ENCODE data around the gene MLEC.
A peak's percentile ranks its signal among the peaks of the same experiment; 100 is the strongest.

DNA sequence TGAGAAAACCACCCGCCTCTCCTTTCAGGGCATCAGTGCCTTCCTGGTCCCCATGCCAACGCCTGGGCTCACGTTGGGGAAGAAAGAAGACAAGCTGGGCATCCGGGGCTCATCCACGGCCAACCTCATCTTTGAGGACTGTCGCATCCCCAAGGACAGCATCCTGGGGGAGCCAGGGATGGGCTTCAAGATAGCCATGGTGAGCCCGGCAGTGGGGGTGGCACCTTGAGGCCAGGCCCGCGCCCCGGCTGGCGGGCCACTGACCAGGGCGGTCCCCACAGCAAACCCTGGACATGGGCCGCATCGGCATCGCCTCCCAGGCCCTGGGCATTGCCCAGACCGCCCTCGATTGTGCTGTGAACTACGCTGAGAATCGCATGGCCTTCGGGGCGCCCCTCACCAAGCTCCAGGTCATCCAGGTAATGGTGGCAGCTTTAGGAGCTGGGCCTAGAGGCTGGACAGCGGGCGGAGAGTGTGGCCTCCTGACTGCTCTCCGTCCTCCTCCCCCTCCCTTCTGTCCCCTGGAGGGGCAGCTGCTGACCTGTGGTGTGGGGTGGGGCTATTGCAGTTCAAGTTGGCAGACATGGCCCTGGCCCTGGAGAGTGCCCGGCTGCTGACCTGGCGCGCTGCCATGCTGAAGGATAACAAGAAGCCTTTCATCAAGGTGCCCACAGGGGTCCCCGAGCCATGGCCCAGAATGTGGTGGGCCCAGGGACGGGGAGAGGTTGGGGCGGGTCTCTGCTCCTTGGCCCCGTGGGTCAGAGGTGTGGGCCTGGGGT lies 51.5 kb downstream of the MLEC start:
- TF ChIP-seq POLR2A (conservative IDR thresholded peaks at IDR 0.05) = no peak
- TF ChIP-seq POLR2H (tag; IDR thresholded peaks at IDR 0.05; ENCODE audit: low read depth) = no peak
- TF ChIP-seq TSC22D4 (tag; IDR thresholded peaks at IDR 0.05) = no peak
- TF ChIP-seq SP1 (CRISPR knock-in tag; IDR thresholded peaks at IDR 0.05) = no peak
- TF ChIP-seq CTCF (IDR thresholded peaks at IDR 0.05 in 2 of 3, conservative IDR thresholded peaks at IDR 0.05 in 1 of 3; ENCODE audit: insufficient read depth in 2 of 3, low read depth in 1 of 3, low read length in 3 of 3) = 0 out of 6 replicates have a peak, but pooled peaks of 1 of the 3 experiments have one; percentile 2
- TF ChIP-seq, protein P1, sequence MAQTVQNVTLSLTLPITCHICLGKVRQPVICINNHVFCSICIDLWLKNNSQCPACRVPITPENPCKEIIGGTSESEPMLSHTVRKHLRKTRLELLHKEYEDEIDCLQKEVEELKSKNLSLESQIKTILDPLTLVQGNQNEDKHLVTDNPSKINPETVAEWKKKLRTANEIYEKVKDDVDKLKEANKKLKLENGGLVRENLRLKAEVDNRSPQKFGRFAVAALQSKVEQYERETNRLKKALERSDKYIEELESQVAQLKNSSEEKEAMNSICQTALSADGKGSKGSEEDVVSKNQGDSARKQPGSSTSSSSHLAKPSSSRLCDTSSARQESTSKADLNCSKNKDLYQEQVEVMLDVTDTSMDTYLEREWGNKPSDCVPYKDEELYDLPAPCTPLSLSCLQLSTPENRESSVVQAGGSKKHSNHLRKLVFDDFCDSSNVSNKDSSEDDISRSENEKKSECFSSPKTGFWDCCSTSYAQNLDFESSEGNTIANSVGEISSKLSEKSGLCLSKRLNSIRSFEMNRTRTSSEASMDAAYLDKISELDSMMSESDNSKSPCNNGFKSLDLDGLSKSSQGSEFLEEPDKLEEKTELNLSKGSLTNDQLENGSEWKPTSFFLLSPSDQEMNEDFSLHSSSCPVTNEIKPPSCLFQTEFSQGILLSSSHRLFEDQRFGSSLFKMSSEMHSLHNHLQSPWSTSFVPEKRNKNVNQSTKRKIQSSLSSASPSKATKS (CRISPR knock-in tag; IDR thresholded peaks at IDR 0.05) = no peak
- TF ChIP-seq BMI1 (IDR thresholded peaks at IDR 0.05; ENCODE audit: low read length) = no peak
- TF ChIP-seq, protein P2, sequence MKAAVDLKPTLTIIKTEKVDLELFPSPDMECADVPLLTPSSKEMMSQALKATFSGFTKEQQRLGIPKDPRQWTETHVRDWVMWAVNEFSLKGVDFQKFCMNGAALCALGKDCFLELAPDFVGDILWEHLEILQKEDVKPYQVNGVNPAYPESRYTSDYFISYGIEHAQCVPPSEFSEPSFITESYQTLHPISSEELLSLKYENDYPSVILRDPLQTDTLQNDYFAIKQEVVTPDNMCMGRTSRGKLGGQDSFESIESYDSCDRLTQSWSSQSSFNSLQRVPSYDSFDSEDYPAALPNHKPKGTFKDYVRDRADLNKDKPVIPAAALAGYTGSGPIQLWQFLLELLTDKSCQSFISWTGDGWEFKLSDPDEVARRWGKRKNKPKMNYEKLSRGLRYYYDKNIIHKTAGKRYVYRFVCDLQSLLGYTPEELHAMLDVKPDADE (conservative IDR thresholded peaks at IDR 0.05; ENCODE audit: control insufficient read depth, low read depth, low read length) = no peak
- no peak for TF ChIP-seq FOXK2 (conservative IDR thresholded peaks at IDR 0.05 in 1 of 2, IDR thresholded peaks at IDR 0.05 in 1 of 2; ENCODE audit: low read depth in 2 of 2)
- TF ChIP-seq TCF7L2 (IDR thresholded peaks at IDR 0.05; ENCODE audit: low read depth, low read length) = no peak
- TF ChIP-seq, protein P3, sequence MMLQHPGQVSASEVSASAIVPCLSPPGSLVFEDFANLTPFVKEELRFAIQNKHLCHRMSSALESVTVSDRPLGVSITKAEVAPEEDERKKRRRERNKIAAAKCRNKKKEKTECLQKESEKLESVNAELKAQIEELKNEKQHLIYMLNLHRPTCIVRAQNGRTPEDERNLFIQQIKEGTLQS (IDR thresholded peaks at IDR 0.05) = no peak
- TF ChIP-seq, protein P3 (CRISPR knock-in tag; conservative IDR thresholded peaks at IDR 0.05) = no peak
- TF ChIP-seq, protein P4, sequence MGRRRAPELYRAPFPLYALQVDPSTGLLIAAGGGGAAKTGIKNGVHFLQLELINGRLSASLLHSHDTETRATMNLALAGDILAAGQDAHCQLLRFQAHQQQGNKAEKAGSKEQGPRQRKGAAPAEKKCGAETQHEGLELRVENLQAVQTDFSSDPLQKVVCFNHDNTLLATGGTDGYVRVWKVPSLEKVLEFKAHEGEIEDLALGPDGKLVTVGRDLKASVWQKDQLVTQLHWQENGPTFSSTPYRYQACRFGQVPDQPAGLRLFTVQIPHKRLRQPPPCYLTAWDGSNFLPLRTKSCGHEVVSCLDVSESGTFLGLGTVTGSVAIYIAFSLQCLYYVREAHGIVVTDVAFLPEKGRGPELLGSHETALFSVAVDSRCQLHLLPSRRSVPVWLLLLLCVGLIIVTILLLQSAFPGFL (CRISPR knock-in tag; IDR thresholded peaks at IDR 0.05) = no peak
- TF ChIP-seq, protein P5, sequence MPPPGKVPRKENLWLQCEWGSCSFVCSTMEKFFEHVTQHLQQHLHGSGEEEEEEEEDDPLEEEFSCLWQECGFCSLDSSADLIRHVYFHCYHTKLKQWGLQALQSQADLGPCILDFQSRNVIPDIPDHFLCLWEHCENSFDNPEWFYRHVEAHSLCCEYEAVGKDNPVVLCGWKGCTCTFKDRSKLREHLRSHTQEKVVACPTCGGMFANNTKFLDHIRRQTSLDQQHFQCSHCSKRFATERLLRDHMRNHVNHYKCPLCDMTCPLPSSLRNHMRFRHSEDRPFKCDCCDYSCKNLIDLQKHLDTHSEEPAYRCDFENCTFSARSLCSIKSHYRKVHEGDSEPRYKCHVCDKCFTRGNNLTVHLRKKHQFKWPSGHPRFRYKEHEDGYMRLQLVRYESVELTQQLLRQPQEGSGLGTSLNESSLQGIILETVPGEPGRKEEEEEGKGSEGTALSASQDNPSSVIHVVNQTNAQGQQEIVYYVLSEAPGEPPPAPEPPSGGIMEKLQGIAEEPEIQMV (tag; conservative IDR thresholded peaks at IDR 0.05; ENCODE audit: low read depth) = no peak
- TF ChIP-seq STAT5B (CRISPR knock-in tag; IDR thresholded peaks at IDR 0.05) = no peak
